Measurements from ENCODE around the gene PRR22.

Gene PRR22

DNA sequence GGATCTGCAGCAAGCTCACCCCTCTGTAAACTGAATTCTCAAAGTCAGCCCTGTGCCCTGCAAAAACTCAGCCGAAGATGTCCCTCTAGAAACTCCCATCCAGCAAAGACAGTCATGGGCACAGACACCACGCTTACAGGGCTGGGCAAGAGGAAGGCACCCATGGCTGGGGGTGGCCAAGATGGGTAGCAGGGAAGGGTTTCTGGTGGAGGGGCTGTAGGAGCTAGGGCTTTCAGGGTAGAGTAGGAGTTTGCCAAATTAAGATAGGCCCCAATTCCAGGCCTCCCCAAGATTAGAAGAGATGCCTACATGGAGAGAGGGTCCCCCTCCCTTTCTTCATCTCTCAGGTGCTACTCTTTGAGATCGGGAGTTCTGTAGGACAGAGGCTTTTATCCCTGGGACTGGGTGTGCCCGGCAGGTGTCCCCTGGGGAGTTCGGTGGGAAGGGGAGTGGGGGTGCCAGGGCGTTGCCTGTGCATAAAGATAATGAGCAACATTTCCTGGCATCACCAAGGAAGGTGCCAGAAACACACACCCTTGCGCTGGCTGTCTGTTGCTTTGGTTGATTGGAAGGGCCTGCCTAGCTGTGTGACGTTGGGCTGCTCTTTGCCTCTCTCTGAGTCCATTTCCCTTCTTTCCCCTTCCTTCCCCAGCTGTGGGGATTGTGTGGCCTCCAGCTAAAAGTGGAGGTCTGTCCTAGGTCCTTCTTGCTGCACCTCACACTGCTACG lies 29.7 kb upstream of the PRR22 start:
- no peak for DNase-seq (ENCODE audit: low read depth in 2 of 2)

DNA sequence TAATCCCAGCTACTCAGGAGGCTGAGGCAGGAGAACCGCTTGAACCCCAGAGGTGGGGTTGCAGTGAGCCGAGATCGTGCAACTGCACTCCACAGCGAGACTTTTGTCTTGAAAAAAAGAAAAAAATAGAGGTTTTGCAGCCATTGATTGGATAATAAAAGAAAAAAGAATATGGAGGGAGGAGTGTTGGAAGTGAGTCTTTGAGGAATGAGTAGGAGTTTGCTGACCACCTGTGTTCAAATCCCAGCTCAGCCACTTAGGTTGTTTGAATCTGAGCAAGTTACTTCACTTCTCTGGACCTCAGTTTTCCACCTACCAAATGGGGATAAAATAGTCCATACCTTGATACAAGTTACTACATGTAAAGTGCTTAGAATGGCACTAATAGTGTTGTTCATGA lies 26.6 kb upstream of the PRR22 start:
- DNase-seq (ENCODE audit: low read depth in 2 of 2) = no peak

DNA sequence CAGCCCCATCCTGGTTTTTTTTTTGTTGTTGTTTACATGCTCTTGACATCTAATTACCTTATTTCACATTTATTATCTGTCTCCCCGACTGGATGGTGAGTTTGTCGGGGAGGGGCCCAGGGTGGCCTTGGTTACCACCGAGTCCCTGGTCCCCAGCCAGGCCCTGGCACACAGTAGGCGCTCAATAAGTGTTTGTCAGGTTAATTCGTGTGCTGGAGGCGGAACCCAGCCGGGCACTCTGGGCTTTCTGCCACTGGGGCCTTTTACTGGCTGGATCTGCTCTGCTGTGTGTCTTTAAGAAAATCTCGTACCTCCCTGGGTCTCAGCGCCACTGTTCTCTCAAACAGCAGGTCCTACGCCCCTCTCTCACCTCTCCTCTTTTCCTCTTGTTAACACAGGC lies 24.9 kb upstream of the PRR22 start:
- no peak for DNase-seq (ENCODE audit: low read depth in 2 of 2)

DNA sequence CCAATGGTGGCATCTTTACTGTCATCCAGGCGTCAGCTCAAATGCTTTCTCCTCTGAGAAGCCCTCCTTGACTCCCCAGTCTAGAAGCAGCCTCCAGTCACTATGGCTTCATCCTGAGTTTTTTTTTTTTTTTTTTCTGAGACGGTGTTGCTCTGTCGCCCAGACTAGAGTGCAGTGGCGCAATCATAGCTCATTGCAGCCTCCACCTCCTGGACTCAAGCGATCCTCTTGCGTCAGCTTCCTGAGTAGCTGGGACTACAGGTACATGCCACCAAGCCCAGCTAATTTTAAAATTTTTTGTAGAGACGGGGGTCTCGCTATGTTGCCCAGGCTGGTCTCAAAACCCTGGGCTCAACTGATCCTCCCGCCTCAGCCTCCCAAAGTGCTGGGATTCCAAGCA lies 24.5 kb upstream of the PRR22 start:
- DNase-seq (ENCODE audit: low read depth in 2 of 2) = no peak

DNA sequence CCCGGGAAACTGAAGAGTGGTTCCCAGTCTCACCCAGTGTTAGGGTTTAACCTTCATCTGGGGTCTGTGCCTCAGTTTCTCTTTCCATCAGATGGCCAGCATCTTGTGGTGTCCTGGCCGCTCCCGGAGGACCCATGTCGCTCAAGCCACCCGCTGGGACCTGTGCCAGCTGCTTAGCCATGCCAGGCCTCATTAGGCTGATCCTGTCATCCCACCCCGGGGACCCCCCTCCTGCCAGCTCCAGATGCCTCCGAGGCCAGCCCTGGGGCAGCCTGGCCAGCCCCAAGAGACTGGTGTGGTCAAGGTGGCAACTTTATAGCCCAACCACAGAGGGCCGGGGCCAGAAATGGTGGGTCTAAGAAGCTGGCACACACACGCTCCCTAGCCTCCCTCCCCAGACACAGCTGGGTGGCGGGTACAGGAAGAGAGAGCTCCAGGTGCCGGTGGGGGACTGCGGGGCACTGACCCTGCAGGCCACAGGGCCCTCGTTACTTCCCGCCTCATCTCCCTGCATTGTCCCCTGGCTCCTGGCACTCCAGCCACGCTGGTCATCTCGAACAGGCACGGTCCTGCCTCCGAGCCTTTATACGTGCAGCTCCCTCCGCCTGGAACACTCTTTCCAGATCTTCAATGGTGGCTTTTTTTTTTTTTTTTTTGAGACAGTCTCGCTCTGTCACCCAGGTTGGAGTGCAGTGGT lies 23.7 kb upstream of the PRR22 start:
- DNase-seq (ENCODE audit: low read depth in 2 of 2) = no peak

DNA sequence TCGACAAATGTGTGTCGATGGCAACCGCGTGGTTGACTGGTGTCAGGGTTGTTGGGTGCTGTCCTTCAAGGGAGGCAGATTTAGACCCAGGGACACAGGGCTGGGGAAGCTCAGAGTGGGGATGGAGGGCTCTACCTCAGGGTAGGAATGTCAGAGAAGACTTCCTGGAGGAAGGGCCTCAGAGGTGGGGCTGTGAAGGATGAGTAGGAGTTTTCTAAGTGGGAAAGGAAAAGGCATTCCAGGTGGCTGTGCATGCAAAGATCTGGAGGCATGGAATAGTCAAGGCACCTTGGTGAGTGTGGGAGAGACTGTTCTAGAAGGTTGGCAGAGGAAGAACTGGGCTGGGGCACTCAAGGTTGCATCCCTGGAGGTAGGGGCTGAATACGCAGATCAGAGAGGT lies 22.4 kb upstream of the PRR22 start:
- no peak for DNase-seq (ENCODE audit: low read depth in 2 of 2)

- DNase-seq (ENCODE audit: low read depth in 2 of 2) = no peak
These were observed 21.6 kb upstream of the PRR22 start for GRCh38 chr19:5806133-5806489.

GRCh38 chr19:5805462-5806132 lies 21.1 kb upstream of the PRR22 start:
- DNase-seq (ENCODE audit: low read depth in 2 of 2) = peak; percentile 42 to 54

DNA sequence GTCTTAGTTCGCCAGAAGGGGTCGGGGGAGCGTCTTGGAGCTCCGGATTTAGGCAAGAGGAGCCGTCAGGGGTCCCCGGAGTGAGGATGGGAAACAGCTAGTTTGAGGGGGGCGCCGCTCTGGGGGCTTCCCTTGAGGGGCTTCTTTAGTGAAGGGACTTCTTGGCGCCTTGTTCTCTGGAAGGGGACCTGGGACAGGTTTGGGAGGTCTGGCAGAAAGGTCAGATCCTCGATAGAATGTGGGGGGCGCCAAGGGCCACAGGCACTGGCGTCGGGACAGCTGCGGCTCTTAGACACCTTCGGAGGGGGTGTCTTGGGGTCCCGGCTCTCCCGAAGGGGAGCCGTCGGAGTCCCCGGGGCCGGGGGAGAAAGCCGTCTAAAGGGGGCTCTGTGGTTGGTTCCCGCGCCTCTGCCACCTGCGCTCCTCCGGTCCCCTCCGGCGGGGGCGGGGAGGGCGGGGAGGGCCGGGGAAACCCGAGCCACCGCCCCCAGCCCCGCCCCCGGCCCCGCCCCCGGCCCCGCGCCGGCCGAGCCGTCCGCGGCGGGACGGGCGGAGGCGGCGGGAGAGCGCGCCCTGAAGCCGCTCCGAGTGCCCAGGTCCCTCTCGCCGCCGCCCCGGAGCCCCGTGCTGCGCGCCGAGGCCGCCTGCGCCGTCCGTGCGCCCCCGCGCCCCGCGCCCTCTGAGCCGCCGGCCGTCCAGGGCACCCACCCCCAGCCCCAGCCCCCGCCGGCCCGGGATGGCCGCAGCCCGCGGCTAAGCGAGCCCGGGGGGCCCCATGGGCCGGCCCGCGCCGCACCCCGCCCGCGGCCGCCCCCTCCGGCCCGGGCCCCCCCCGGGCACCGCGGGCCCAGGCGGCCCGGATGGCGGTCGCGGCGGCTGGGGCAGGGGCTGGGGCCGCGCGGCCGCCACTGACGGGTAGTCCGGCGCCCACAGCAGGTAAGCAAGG lies 20.2 kb upstream of the PRR22 start, which contains the start of gene NRTN:
Gene NRTN, plus strand, starts transcription at position 552 of the 946 bp plus-strand sequence. CDS start 19,099 bp downstream, outside the sequence.
- no peak for DNase-seq (ENCODE audit: low read depth in 2 of 2)

GRCh38 chr19:5803752-5804515 lies 19.4 kb upstream of the PRR22 start:
- peak; percentile 91 to 92 for DNase-seq (ENCODE audit: low read depth in 2 of 2)

- DNase-seq (ENCODE audit: low read depth in 2 of 2) = no peak
These were observed 18.9 kb upstream of the PRR22 start for GRCh38 chr19:5803441-5803751.

- DNase-seq (ENCODE audit: low read depth in 2 of 2) = no peak
These were observed 17.5 kb upstream of the PRR22 start for GRCh38 chr19:5801796-5802619.

GRCh38 chr19:5800361-5801270 lies 16.1 kb upstream of the PRR22 start:
- no peak for DNase-seq (ENCODE audit: low read depth in 2 of 2)

- DNase-seq (ENCODE audit: low read depth in 2 of 2) = no peak
These were observed 15.0 kb upstream of the PRR22 start for GRCh38 chr19:5799247-5800241.

DNA sequence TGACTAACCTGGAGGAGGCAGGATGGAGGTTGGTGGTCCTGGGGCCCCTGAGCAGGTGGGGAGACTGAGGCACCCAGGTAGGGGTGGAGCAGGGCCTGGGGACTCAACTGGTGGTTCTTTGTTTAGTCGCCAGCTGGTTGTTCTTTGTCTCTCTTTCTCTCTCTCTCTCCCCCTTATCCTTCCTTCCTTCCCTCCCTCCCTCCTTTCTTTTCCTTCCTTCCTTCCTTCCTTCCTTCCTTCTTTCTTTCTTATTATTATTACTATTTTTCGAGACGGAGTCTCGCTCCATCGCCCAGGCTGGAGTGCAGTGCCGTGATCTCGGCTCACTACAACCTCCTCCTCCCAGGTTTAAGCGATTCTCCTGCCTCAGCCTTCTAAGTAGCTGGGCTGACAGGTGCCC lies 13.7 kb upstream of the PRR22 start:
- no peak for DNase-seq (ENCODE audit: low read depth in 2 of 2)

GRCh38 chr19:5795382-5795919 lies 10.9 kb upstream of the PRR22 start:
- no peak for DNase-seq (ENCODE audit: low read depth in 2 of 2)

DNA sequence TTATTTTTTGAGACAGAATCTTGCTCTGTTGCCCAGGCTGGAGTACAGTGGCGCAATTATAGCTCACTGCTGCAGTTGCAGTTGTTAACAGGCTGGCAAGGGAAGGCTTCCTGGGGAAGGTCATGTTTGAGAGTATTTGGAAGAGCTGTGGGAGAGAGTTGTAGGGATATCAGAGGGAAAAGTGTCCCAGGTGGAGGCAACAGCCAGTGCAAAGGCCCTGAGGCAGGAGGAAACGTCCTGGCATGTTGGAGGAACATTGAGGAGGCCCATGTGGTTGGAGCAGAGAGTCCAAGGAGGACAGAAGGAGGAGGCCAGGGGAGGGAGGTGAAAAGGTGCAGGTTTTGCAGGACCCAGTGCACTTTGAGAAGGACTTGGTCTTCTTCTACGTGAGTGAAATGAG lies 8.6 kb upstream of the PRR22 start:
- DNase-seq (ENCODE audit: low read depth in 2 of 2) = no peak

DNA sequence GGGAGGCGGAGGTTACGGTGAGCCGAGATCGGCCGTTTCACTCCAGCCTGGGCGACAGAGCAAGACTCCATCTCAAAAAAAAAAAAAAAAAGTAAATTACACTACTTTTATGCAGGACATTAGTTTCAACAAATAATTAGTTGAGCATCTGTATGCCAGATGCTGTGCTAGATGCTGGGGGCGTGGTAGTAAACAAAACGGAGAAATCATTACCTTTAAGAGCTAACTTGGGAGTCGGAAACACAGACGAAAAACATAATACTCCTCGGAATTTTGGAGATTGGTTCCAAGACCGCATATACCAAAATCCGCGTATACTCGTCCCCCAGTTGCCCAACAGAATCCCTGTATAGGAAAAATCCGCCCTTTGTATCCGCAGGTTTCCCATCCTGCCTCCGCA lies 7.7 kb upstream of the PRR22 start:
- no peak for DNase-seq (ENCODE audit: low read depth in 2 of 2)
